Neutrophil (primary cell): ENCODE measurements around the gene S100A13.
"Not testable (repeated sequence)": the region's sequence is repeated elsewhere in the genome, so short reads cannot be mapped to it uniquely, and the experiment has no call there.

Experiments
- H3K27ac ChIP-seq: fragments of 200-600 bp; sonication (generic); 2 replicates; pipeline ENCODE4 v1.5.1; 2016; ENCODE audit warnings: mild to moderate bottlenecking, moderate library complexity
- H3K27me3 ChIP-seq: fragments of 200-600 bp; sonication (generic); 2 replicates; pipeline ENCODE4 v1.6.0; 2016; ENCODE audit warnings: mild to moderate bottlenecking
- H3K36me3 ChIP-seq: fragments of 200-600 bp; sonication (generic); 2 replicates; pipeline ENCODE4 v1.5.1; 2017
- H3K4me1 ChIP-seq, 2 experiments: fragments of 200-600 bp in 1 of 2; sonication (generic) in 1 of 2; 1 replicate in 1 of 2; 2 replicates in 1 of 2; pipeline versions ENCODE4 v1.5.1 to v1.6.1; 2013 to 2016; ENCODE audit warnings: low read depth in 1 of 2, low read length in 1 of 2, mild to moderate bottlenecking in 1 of 2, moderate library complexity in 1 of 2; ENCODE audit not compliant: control insufficient read depth in 1 of 2, insufficient read depth in 1 of 2
- H3K4me3 ChIP-seq, 2 experiments: fragments of 200-600 bp in 1 of 2; sonication (generic) in 1 of 2; 1 replicate in 1 of 2; 2 replicates in 1 of 2; pipeline ENCODE4 v1.5.1; 2013 to 2016; ENCODE audit warnings: low read depth in 1 of 2, low read length in 1 of 2, mild to moderate bottlenecking in 1 of 2, moderate library complexity in 1 of 2
- H3K9me3 ChIP-seq: fragments of 200-600 bp; sonication (generic); 2 replicates; pipeline ENCODE4 v1.5.1; 2016
- CTCF ChIP-seq: fragments of 200-600 bp; sonication (generic); IDR thresholded peaks from 2 replicates; pipeline ENCODE4 v1.5.1; 2016; ENCODE audit warnings: antibody characterized with exemption

S100A13 gene

DNA sequence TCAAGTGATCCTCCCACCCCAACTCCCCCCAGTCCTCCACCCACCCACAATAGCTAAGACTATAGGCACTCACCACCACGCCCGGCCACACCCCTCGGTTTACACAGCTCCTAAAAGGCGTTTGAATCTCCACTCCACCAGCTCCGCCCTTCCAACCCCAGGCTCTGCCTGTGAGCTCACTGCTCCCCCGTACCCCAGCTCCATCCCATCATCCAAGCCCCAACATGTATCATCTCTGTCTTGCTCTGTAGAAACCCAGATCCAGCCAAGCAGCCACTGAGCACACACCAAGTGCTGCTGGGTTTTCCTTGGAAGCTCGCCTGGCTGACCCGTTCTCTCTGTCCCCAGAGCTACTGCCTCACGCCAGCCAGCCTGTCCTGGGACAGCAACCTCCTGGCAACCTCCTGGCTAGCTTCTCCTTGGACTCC is 49.7 kb downstream of the S100A13 start:
- H3K27me3 ChIP-seq: peaks cover 23% of the 10 kb centered on the region
- H3K27ac ChIP-seq: no peak overlapping the region
- no peak overlapping the region for H3K4me3 ChIP-seq
- no peaks in the 10 kb centered on the region for H3K9me3 ChIP-seq
- peaks cover 20 to 22% of the 10 kb centered on the region in 2 experiments for H3K4me1 ChIP-seq
- TF ChIP-seq CTCF: no peak
- H3K36me3 ChIP-seq: no peaks in the 10 kb centered on the region

DNA sequence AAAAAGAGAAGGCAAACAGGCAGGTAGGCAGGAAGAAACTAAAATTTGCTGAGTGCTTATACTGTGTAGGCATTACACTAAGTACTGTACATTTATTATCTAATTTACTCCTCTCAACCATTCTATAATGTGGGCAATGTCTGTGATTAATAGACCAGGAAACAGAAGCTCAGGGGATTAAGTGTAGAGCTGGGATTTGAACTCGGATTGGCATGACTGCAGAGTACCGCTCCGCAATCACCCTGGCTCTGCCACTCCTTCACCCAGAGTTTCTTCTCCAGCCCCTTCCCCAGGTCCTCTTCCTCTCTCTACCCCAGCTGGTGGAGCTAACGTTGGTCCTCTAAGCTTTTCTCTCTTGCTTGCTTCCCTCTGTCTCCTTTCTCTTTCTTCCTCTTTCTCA is 50.2 kb downstream of the S100A13 start:
- Histone ChIP-seq H3K9me3 (no peaks in the 10 kb centered on the region), H3K27ac (no peak overlapping the region), H3K36me3 (no peaks in the 10 kb centered on the region), H3K4me1 (peaks cover 25 to 27% of the 10 kb centered on the region in 2 experiments), H3K27me3 (peaks cover 23% of the 10 kb centered on the region), H3K4me3 (no peak overlapping the region)
- TF ChIP-seq CTCF: no peak

- H3K27me3 ChIP-seq: peaks cover 23% of the 10 kb centered on the region
These were observed 51.8 kb downstream of the S100A13 start for GRCh38 chr1:153575497-153575896.

DNA sequence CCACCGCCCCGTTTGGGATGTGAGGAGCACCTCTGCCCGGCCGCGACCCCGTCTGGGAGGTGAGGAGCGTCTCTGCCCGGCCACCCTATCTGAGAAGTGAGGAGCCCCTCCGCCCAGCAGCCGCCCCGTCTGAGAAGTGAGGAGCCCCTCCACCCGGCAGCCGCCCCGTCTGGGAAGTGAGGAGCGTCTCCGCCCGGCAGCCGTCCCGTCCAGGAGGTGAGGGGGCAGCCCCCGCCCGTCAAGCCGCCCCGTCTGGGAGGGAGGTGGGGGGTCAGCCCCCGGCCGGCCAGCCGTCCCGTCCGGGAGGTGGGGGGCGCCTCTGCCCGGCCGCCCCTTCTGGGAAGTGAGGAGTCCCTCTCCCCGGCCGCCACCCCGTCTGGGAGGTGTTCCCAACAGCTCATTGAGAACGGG is 52.2 kb downstream of the S100A13 start:
- Histone ChIP-seq H3K27me3 (peaks cover 23% of the 10 kb centered on the region), H3K4me1 (peaks cover 34 to 35% of the 10 kb centered on the region in 2 experiments)
- H3K27ac ChIP-seq, H3K4me3 ChIP-seq, H3K9me3 ChIP-seq, H3K36me3 ChIP-seq: not testable (repeated sequence)

More at GRCh38 chr1:153575497-153575896, 51.8 kb downstream of the S100A13 start:
- peaks cover 34 to 35% of the 10 kb centered on the region in 2 experiments for H3K4me1 ChIP-seq
- not testable (repeated sequence) for H3K27ac ChIP-seq, H3K4me3 ChIP-seq, H3K9me3 ChIP-seq, H3K36me3 ChIP-seq

DNA sequence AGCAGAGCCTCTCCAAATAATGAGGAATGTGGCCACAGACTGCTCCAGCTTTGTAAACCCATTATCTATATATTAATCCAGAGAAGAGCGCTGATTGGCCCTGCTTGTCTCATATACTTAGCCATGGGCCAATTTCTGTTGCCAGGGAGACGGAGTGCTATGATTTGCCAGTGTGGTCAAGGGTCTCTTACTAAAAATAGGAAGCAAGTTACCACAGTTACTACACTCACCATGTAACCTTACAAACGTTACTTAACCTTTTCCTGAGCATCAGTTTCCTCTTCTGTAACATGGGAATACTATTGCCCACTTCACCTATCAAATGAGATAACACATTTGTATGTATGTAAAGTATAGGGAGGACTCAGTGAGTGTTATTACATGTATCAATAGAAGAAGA is 54.0 kb downstream of the S100A13 start:
- no peaks in the 10 kb centered on the region for H3K9me3 ChIP-seq
- peaks cover 11% of the 10 kb centered on the region for H3K27me3 ChIP-seq
- TF ChIP-seq CTCF: no peak
- H3K36me3 ChIP-seq: no peaks in the 10 kb centered on the region
- H3K27ac ChIP-seq: peak overlapping the region; percentile 74
- peaks cover 41% of the 10 kb centered on the region in 2 experiments for H3K4me1 ChIP-seq
- H3K4me3 ChIP-seq: peak overlapping the region in 1 of 2 experiments; percentile 26

DNA sequence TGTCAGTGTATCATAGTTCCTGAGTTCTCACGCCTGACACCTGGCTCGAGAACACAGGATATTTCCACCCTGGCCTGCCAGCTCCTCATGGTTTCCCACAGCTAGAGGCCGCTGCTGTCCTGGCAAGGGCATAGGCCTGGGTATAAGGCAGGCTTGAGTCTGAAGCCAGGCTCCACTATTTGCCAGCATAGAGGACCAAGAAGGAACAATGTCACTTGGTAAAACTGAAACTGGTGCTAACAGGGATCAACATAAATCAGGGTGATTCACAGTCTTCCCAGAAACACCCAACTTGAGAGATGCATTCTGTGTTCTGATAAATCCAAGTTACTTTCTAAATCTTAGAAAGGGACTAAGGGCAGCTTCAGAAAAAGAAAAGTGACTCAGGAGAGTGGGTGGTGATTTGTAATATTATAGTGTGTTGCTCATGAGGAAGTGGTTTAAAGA is 54.7 kb downstream of the S100A13 start:
- peaks cover 3% of the 10 kb centered on the region for H3K27me3 ChIP-seq
- H3K4me3 ChIP-seq: no peak overlapping the region
- TF ChIP-seq CTCF: peak; percentile 28
- peaks cover 49% of the 10 kb centered on the region in 2 experiments for H3K4me1 ChIP-seq
- H3K27ac ChIP-seq: peak overlapping the region; percentile 74
- no peaks in the 10 kb centered on the region for H3K36me3 ChIP-seq
- H3K9me3 ChIP-seq: no peaks in the 10 kb centered on the region

GRCh38 chr1:153571706-153572105 is 55.6 kb downstream of the S100A13 start:
- Histone ChIP-seq H3K4me3 (no peak overlapping the region), H3K36me3 (no peaks in the 10 kb centered on the region), H3K27ac (peak overlapping the region; percentile 74), H3K9me3 (no peaks in the 10 kb centered on the region), H3K27me3 (no peaks in the 10 kb centered on the region), H3K4me1 (peaks cover 51 to 53% of the 10 kb centered on the region in 2 experiments)
- TF ChIP-seq CTCF: no peak
